ENCODE results near the gene IL23A. TPM values are rescaled to one million over a fixed set of nuclear protein-coding genes. Genes with fewer than 3 reads are reported as not detected.

IL23A gene
- total and polyA plus RNA-seq, 4 experiments from 2014 or later: 30.3 to 40.1 (median 34.3) TPM

DNA sequence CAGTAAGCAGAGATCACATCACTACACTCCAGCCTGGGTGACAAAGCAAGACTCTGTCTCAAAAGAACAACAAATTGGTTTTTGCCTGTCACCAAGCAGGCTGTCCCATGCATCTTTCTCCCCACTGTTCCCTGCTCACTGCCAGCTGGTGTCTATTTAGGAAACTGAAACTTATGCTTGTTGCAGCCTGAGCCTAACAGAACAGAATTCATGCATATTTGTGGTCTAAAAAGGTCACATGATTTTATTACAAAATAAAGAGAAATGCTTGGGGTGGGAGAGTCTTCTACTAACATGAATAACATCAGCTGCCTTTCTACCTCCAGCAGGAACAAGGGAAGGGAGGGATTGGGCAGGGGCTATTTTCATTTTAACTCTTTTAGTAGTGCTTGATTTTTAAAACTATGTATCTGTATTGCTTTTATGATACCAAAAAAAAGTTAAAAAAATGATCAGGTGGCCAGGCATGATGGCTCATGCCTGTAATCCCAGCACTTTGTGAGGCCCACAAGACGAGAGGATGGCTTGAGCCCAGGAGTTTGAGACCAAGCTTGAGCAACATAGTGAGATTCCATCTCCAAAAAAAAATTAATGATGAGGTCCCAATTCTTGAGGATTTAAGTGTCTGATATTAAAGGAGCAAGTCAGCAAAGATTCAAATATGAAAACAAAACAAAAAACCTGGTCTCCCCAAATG lies 20.3 kb downstream of the IL23A start:
- Histone ChIP-seq H3K4me3 (ENCODE audit: low read length in 2 of 2) (peak overlapping the region; percentile 78 to 97), H3K27ac (ENCODE audit: low read depth, low read length) (peak overlapping the region; percentile 84), H3K9me3 (ENCODE audit: control insufficient read depth in 1 of 2, low read length in 2 of 2) (no peaks in the 10 kb centered on the region), H3K4me1 (ENCODE audit: insufficient read depth, low read length) (peaks cover 29% of the 10 kb centered on the region), H3K27me3 (ENCODE audit: insufficient read depth, low read length) (no peaks in the 10 kb centered on the region), H3K36me3 (ENCODE audit: insufficient read depth, low read length) (peaks cover 24% of the 10 kb centered on the region)
- no peak for DNase-seq
- peak overlapping the region; percentile 89 to 98 (median 96) for H3K27ac Mint-ChIP-seq
- peak overlapping the region; percentile 92 to 98 (median 96) for H3K4me3 Mint-ChIP-seq
- H3K36me3 Mint-ChIP-seq: peaks cover 18 to 40% of the 10 kb centered on the region in 2 donors
- no peaks in the 10 kb centered on the region for H3K27me3 Mint-ChIP-seq
- ChIA-PET CTCF (ENCODE audit: partially characterized antibody) (interaction anchor here (0.7 to 4.8 kb wide), 19 partner anchors 8 to 240 kb away, joined by 3 to 35 read pairs (median 7); partner anchors contain the start of genes ANKRD52, CNPY2, CS and IL23A), POLR2A (ENCODE audit: partially characterized antibody) (interaction anchor here (0.6 to 7.8 kb wide), 23 partner anchors 7 to 541 kb away, joined by 3 to 264 read pairs (median 7); partner anchors contain the start of genes CNPY2, GLS2, IL23A and MIP)
- peaks cover 0 to 2% (median 0%) of the 10 kb centered on the region in 8 donors for H3K9me3 Mint-ChIP-seq
- intact Hi-C loops (cut with micrococcal nuclease): no loop called here
- H3K4me1 Mint-ChIP-seq: peaks cover 16 to 30% (median 21%) of the 10 kb centered on the region in 4 donors

DNA sequence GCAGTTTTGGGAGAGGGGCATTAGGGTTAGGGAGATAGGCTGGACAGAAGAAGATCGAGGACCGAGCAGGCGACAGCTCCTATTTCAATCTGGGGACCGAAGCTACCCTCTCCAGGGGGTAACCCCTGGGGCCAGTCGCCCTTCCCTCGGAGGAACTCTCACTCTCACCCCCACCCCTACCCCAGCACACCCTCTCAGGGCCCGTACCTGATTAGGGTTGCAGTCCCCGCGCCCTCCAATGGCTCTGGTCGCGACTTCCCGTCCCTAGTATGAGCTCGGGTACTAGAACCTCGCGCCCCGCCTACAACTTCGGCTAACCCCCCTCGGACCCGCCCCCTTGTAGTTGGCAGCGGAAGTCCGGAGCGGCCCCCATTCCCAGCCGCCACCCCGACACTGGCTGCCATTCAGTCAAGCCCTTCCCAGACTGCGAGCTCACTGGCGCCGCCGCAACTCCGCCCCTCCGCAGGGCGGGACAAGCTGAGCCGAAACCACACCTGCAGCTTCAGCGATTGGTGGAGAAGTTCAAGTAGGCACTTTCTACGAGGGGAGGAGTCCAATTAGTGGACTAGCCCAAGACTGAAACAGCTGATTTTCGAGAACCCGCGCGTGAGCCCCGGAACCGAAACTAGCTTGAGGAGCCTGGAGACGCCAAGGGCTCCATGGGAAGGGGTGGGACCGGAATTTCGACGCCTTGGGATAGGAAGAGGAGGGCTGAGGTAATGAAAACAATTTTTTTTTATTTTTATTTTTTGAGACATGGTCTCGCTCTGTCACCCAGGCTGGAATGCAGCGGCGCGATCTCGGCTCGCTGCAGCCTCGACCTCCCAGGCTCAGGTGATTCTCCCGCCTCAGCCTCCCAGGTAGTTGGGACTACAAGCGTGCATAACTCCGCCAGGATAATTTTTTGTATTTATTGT lies 21.4 kb downstream of the IL23A start, which contains the start of gene STAT2:
TSS of gene STAT2 (minus strand) at position 257 of the 917 bp plus-strand sequence. CDS start 3,536 bp downstream, outside the sequence.
- Histone ChIP-seq H3K36me3 (ENCODE audit: insufficient read depth, low read length) (peaks cover 13% of the 10 kb centered on the region), H3K9me3 (ENCODE audit: control insufficient read depth in 1 of 2, low read length in 2 of 2) (no peaks in the 10 kb centered on the region), H3K4me1 (ENCODE audit: insufficient read depth, low read length) (peaks cover 29% of the 10 kb centered on the region), H3K27me3 (ENCODE audit: insufficient read depth, low read length) (no peaks in the 10 kb centered on the region), H3K4me3 (ENCODE audit: low read length in 2 of 2) (peak within 1 kb of the TSS; percentile 78 to 97), H3K27ac (ENCODE audit: low read depth, low read length) (peak within 1 kb of the TSS; percentile 84)
- H3K27me3 Mint-ChIP-seq: no peaks in the 10 kb centered on the region
- peak; percentile 99 to 100 (median 100) for DNase-seq
- peaks cover 8 to 29% of the 10 kb centered on the region in 2 donors for H3K36me3 Mint-ChIP-seq
- ChIA-PET CTCF (ENCODE audit: partially characterized antibody) (interaction anchor here (0.7 to 4.8 kb wide), 22 partner anchors 9 to 622 kb away, joined by 3 to 35 read pairs (median 6); partner anchors contain the start of genes CNPY2, CS, DNAJC14 and IL23A), POLR2A (ENCODE audit: partially characterized antibody) (interaction anchor here (0.7 to 7.8 kb wide), 27 partner anchors 9 to 752 kb away, joined by 3 to 264 read pairs (median 6); partner anchors contain the start of genes ANKRD52, CNPY2, COQ10A and ESYT1)
- peak within 1 kb of the TSS; percentile 89 to 98 (median 96) for H3K27ac Mint-ChIP-seq
- H3K4me3 Mint-ChIP-seq: peak within 1 kb of the TSS; percentile 92 to 98 (median 96)
- peaks cover 16 to 30% (median 21%) of the 10 kb centered on the region in 4 donors for H3K4me1 Mint-ChIP-seq
- H3K9me3 Mint-ChIP-seq: peaks cover 0 to 2% (median 0%) of the 10 kb centered on the region in 8 donors
- intact Hi-C loops (cut with micrococcal nuclease): loop anchor here (1.0 to 5.0 kb wide), 11 partner anchors 22 to 329 kb away; partner anchors contain the start of genes COQ10A, CS, ESYT1 and IL23A

DNA sequence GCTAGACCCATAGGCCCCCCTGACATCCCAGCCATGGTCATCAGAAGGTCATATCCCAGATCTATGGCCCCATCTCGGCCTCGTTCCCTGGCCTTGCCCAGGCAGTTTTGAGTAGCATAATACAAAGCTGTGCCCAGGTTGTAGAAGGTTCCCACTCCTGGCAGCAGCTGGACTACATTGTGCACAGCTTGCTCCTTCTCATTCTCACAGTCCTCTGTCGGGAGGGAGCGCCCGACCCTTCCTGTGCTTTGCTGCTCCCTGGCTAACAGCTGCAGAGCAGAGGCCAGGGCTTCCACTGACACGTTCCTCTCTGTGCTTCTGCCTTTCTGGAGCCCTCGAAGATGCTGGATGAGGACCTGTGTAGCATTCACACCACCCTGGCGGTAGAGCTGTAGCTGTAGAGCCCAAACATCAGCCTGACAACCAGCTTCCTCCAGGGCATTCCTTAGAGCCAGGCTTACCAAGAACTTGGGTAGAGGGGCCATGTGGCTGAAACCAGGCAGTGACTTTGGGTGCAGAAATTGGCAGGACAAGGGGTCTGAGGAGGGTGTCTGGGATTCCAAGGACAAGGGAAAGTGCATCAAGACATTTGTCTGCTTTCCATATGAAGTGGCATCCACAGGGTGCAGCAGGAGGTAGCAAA lies 22.9 kb downstream of the IL23A start:
- CTCF ChIA-PET (ENCODE audit: partially characterized antibody): interaction anchor here (2.5 to 4.8 kb wide), 5 partner anchors 23 to 102 kb away, joined by 9 to 35 read pairs (median 23); partner anchors contain the start of genes IL23A, PAN2 and TIMELESS
- H3K36me3 Mint-ChIP-seq: peaks cover 0 to 15% of the 10 kb centered on the region in 2 donors
- no peak overlapping the region for H3K4me3 ChIP-seq (ENCODE audit: low read length in 2 of 2)

DNA sequence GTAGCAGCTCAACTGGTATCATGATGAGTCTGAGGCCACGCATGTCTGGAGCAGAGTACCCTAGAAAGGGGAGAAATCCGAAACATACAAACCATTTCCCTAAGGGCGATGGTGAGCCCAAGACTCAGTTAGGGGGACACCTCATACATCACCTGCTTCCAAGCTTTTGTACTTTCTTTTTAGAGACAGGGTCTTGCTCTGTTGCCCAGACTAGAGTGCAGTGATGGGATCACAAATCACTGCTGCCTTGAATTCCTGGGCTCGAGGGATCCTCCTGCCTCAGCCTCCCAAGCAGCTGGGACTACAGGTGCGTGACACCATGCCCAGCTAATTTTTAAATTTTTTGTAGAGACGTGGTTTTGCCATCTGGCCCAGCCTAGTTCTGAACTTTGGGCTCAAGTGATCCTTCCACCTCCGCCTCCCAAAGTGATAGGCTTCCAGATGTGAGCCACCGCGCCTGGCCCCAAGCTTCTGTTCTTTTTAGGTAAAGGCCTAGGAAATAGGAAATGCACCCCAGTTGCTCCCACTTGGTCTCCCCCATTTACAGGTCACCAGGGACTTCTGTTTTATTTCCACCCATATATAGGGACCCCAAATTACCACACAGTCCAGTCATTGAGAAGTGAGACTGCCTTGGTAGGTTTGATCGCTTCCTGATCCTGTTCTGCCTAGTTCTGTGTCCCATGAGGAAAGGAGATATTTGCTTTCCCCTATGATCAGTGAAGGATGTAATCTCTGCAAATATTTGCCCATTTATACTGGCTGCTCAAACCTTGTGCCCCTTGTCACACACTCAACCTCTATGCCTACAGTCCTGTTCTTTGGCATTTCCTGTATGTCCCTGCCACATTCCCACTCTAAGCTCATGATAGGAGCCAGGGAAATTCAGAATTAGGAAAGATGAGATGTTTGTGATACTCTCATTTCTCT lies 23.7 kb downstream of the IL23A start, which contains the start of gene APOF:
TSS of gene APOF (minus strand) at position 728 of the 930 bp plus-strand sequence. CDS start at position 616, 112 bp downstream.
- ChIA-PET POLR2A (ENCODE audit: partially characterized antibody) (interaction anchor here (1.1 to 7.8 kb wide), 3 partner anchors 24 to 141 kb away, joined by 4 to 264 read pairs (median 14); partner anchors contain the start of genes IL23A, PAN2 and RNF41), CTCF (ENCODE audit: partially characterized antibody) (interaction anchor here (2.5 to 3.8 kb wide), 2 partner anchors 98 to 102 kb away, joined by 10 to 34 read pairs; no protein-coding TSS in a partner anchor)
- DNase-seq: no peak
- H3K27me3 Mint-ChIP-seq: no peaks in the 10 kb centered on the region
- intact Hi-C loops (cut with micrococcal nuclease): loop anchor here (5.0 kb wide), 2 partner anchors 95 to 235 kb away; partner anchors contain the start of genes COQ10A and ESYT1
- no peak within 1 kb of the TSS for H3K27ac ChIP-seq (ENCODE audit: low read depth, low read length)
- no peaks in the 10 kb centered on the region for H3K36me3 ChIP-seq (ENCODE audit: insufficient read depth, low read length)
- peaks cover 12 to 30% (median 20%) of the 10 kb centered on the region in 4 donors for H3K4me1 Mint-ChIP-seq
- peaks cover 0 to 2% (median 0%) of the 10 kb centered on the region in 8 donors for H3K9me3 Mint-ChIP-seq
- H3K27me3 ChIP-seq (ENCODE audit: insufficient read depth, low read length): no peaks in the 10 kb centered on the region
- H3K9me3 ChIP-seq (ENCODE audit: control insufficient read depth in 1 of 2, low read length in 2 of 2): no peaks in the 10 kb centered on the region
- H3K27ac Mint-ChIP-seq: peak within 1 kb of the TSS in 6 of 7 donors; percentile 62 to 96 (median 80)
- H3K4me3 Mint-ChIP-seq: peak within 1 kb of the TSS; percentile 12 to 98 (median 84)
- no peak within 1 kb of the TSS for H3K4me3 ChIP-seq (ENCODE audit: low read length in 2 of 2)
- peaks cover 29% of the 10 kb centered on the region for H3K4me1 ChIP-seq (ENCODE audit: insufficient read depth, low read length)
- H3K36me3 Mint-ChIP-seq: peaks cover 0 to 13% of the 10 kb centered on the region in 2 donors

More for the DNA sequence above, 22.9 kb downstream of the IL23A start:
- H3K4me3 Mint-ChIP-seq: peak overlapping the region; percentile 92 to 98 (median 96)
- Histone ChIP-seq H3K27ac (ENCODE audit: low read depth, low read length) (no peak overlapping the region), H3K9me3 (ENCODE audit: control insufficient read depth in 1 of 2, low read length in 2 of 2) (no peaks in the 10 kb centered on the region), H3K4me1 (ENCODE audit: insufficient read depth, low read length) (peaks cover 29% of the 10 kb centered on the region), H3K36me3 (ENCODE audit: insufficient read depth, low read length) (no peaks in the 10 kb centered on the region), H3K27me3 (ENCODE audit: insufficient read depth, low read length) (no peaks in the 10 kb centered on the region)
- H3K27ac Mint-ChIP-seq: peak overlapping the region; percentile 37 to 97 (median 94)
- H3K27me3 Mint-ChIP-seq: no peaks in the 10 kb centered on the region
- DNase-seq: no peak
- peaks cover 0 to 2% (median 0%) of the 10 kb centered on the region in 8 donors for H3K9me3 Mint-ChIP-seq
- POLR2A ChIA-PET (ENCODE audit: partially characterized antibody): interaction anchor here (1.1 to 7.8 kb wide), 6 partner anchors 13 to 140 kb away, joined by 4 to 264 read pairs (median 12); partner anchors contain the start of genes CNPY2, IL23A, PAN2 and RNF41
- intact Hi-C loops (cut with micrococcal nuclease): loop anchor here (2.0 to 5.0 kb wide), 3 partner anchors 94 to 327 kb away; partner anchors contain the start of genes COQ10A, ESYT1 and PTGES3
- peaks cover 13 to 30% (median 20%) of the 10 kb centered on the region in 4 donors for H3K4me1 Mint-ChIP-seq

DNA sequence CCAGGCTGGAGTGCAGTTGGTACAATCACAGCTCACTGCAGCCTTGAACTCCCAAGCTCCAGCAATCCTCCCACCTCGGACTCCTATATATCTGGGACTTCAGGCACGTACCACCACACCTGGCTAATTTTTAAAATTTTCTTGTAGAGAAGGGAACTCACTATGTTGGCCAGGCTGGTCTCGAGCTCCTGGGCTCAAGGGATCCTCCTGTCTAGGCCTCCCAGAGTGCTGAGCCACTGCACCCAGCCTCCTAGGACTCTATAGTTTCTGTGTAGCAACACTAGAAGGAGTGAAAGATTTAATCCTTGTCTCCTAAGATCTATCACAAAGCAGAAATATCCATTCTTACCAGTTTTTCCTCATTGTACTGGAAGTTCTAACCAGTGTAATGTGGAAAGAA lies 28.3 kb downstream of the IL23A start:
- Mint-ChIP-seq H3K4me3 (no peak overlapping the region), H3K9me3 (no peaks in the 10 kb centered on the region), H3K27me3 (no peaks in the 10 kb centered on the region), H3K4me1 (no peaks in the 10 kb centered on the region), H3K36me3 (no peaks in the 10 kb centered on the region), H3K27ac (no peak overlapping the region)
- H3K27ac ChIP-seq (ENCODE audit: low read depth, low read length): no peak overlapping the region
- no peaks in the 10 kb centered on the region for H3K27me3 ChIP-seq (ENCODE audit: insufficient read depth, low read length)
- intact Hi-C loops (cut with micrococcal nuclease): no loop called here
- CTCF ChIA-PET (ENCODE audit: partially characterized antibody): interaction anchor here (1.3 kb wide), 1 partner anchor 33 kb away, joined by 5 read pairs; no protein-coding TSS in a partner anchor
- H3K36me3 ChIP-seq (ENCODE audit: insufficient read depth, low read length): no peaks in the 10 kb centered on the region
- no peak overlapping the region for H3K4me3 ChIP-seq (ENCODE audit: low read length in 2 of 2)
- DNase-seq: no peak
- POLR2A ChIA-PET (ENCODE audit: partially characterized antibody): no interaction called here
- H3K4me1 ChIP-seq (ENCODE audit: insufficient read depth, low read length): no peaks in the 10 kb centered on the region
- no peaks in the 10 kb centered on the region for H3K9me3 ChIP-seq (ENCODE audit: control insufficient read depth in 1 of 2, low read length in 2 of 2)
